ENCODE data around the gene ALOX5AP. TPM values are rescaled to one million over a fixed set of nuclear protein-coding genes. Genes with fewer than 3 reads are reported as not detected.

ALOX5AP gene
- total and polyA plus RNA-seq, 10 of the 15 experiments (the other 5 are each of a cell fraction or from before 2014, with no cell fraction given), result 45.9 to 426 (median 109) TPM

GRCh38 chr13:30807392-30807791, 72.0 kb downstream of the ALOX5AP start:
- intact Hi-C loops (cut with micrococcal nuclease; ENCODE audit: unreplicated experiment) (loop anchor here (2.0 kb wide), 1 partner anchor 185 kb away; no protein-coding TSS in a partner anchor), in situ Hi-C loops (cut with MboI) (no loop called here)
- no peak overlapping the region for H3K27ac ChIP-seq (ENCODE audit: control insufficient read depth, insufficient read depth)
- ChIA-PET CTCF (interaction anchor here (0.6 to 2.2 kb wide), 8 partner anchors 9 to 472 kb away, joined by 3 to 7 read pairs (median 4); no protein-coding TSS in a partner anchor), SMC1A (ENCODE audit: uncharacterized antibody, unreplicated experiment) (interaction anchor here (0.6 to 1.5 kb wide), 3 partner anchors 58 to 155 kb away, joined by 3 to 4 read pairs (median 3); no protein-coding TSS in a partner anchor), RAD21 (ENCODE audit: unreplicated experiment) (interaction anchor here (0.6 to 1.6 kb wide), 4 partner anchors 58 to 116 kb away, joined by 3 to 10 read pairs (median 4); no protein-coding TSS in a partner anchor), POLR2A (interaction anchor here (0.7 kb wide), 1 partner anchor 69 kb away, joined by 3 read pairs; no protein-coding TSS in a partner anchor)
- H3K4me1 ChIP-seq (ENCODE audit: control insufficient read depth, insufficient read depth, low read length), result no peaks in the 10 kb centered on the region
- H3K4me2 ChIP-seq (ENCODE audit: control insufficient read depth, insufficient read depth), result no peak overlapping the region
- FAIRE-seq (no peak), ATAC-seq (no peak), DNase-seq (ENCODE audit: low read depth, low spot score) (no peak)
- no TSS peak for BruUV-seq (replicated peaks)
- H2AFZ ChIP-seq (ENCODE audit: control insufficient read depth, low read depth, low read length), result no peak overlapping the region
- no peaks in the 10 kb centered on the region for H3K9me3 ChIP-seq (replicated peaks; ENCODE audit: control insufficient read depth, insufficient read depth, low read length)
- 64% methylated on average over 4 of the region's 4 CpGs for WGBS (ENCODE audit: insufficient coverage, insufficient replicate concordance, low lambda C conversion rate, missing lambda C conversion rate)
- no peak overlapping the region for H3K9ac ChIP-seq (ENCODE audit: control insufficient read depth, insufficient read depth, low read length)
- TF ChIP-seq, protein P1, sequence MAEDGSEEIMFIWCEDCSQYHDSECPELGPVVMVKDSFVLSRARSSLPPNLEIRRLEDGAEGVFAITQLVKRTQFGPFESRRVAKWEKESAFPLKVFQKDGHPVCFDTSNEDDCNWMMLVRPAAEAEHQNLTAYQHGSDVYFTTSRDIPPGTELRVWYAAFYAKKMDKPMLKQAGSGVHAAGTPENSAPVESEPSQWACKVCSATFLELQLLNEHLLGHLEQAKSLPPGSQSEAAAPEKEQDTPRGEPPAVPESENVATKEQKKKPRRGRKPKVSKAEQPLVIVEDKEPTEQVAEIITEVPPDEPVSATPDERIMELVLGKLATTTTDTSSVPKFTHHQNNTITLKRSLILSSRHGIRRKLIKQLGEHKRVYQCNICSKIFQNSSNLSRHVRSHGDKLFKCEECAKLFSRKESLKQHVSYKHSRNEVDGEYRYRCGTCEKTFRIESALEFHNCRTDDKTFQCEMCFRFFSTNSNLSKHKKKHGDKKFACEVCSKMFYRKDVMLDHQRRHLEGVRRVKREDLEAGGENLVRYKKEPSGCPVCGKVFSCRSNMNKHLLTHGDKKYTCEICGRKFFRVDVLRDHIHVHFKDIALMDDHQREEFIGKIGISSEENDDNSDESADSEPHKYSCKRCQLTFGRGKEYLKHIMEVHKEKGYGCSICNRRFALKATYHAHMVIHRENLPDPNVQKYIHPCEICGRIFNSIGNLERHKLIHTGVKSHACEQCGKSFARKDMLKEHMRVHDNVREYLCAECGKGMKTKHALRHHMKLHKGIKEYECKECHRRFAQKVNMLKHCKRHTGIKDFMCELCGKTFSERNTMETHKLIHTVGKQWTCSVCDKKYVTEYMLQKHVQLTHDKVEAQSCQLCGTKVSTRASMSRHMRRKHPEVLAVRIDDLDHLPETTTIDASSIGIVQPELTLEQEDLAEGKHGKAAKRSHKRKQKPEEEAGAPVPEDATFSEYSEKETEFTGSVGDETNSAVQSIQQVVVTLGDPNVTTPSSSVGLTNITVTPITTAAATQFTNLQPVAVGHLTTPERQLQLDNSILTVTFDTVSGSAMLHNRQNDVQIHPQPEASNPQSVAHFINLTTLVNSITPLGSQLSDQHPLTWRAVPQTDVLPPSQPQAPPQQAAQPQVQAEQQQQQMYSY (CRISPR knock-in tag; IDR thresholded peaks at IDR 0.05), result no peak
- TF ChIP-seq NFYA (IDR thresholded peaks at IDR 0.05; ENCODE audit: borderline replicate concordance, low read depth, low read length) (no peak), ZNF622 (IDR thresholded peaks at IDR 0.05) (no peak), IRF4 (IDR thresholded peaks at IDR 0.05; ENCODE audit: low read depth, low read length) (no peak), ASH2L (IDR thresholded peaks at IDR 0.05; ENCODE audit: borderline replicate concordance, low read depth) (no peak), ATF2 (IDR thresholded peaks at IDR 0.05; ENCODE audit: low read length) (no peak), NBN (IDR thresholded peaks at IDR 0.05) (no peak)
- no peaks in the 10 kb centered on the region for H4K20me1 ChIP-seq (ENCODE audit: control insufficient read depth, insufficient read depth)
- no peaks in the 10 kb centered on the region for H3K79me2 ChIP-seq (ENCODE audit: control insufficient read depth, insufficient read depth, low read length)
- H3K27me3 ChIP-seq (replicated peaks in 1 of 2; ENCODE audit: control insufficient read depth in 2 of 2, insufficient read depth in 2 of 2, low read length in 1 of 2), result no peaks in the 10 kb centered on the region; a peak in 1 of 4 replicates
- no peak overlapping the region for H3K4me3 ChIP-seq
- no peaks in the 10 kb centered on the region for H3K36me3 ChIP-seq (ENCODE audit: control insufficient read depth in 2 of 2, insufficient read depth in 2 of 2, low read length in 1 of 2)

Data from GM12878 (cell line).